Measurements from ENCODE around the gene ASTN2. TPM values are rescaled to one million over a fixed set of nuclear protein-coding genes. Genes with fewer than 3 reads are reported as not detected.

ASTN2 gene
- total and polyA plus RNA-seq, 9 of the 15 experiments (the other 6 are each of a cell fraction or from before 2014, with no cell fraction given) = 0.56 to 3.5 (median 1.9) TPM

- in situ Hi-C loops (cut with MboI) = loop anchor here (10.0 kb wide), 1 partner anchor 336 kb away; the partner anchor contains the start of gene PAPPA
Measured at GRCh38 chr9:116490321-116490720, 924.5 kb downstream of the ASTN2 start.

More at GRCh38 chr9:116490321-116490720, 924.5 kb downstream of the ASTN2 start:
- H4K20me1 ChIP-seq (replicated peaks; ENCODE audit: control insufficient read depth, insufficient read depth, low read length) = no peaks in the 10 kb centered on the region
- no peak for TF ChIP-seq VEZF1 (CRISPR knock-in tag; IDR thresholded peaks at IDR 0.05)
- 0 out of 2 replicates have a peak, but pooled peaks have one; percentile 42 for TF ChIP-seq ZNF583 (CRISPR knock-in tag; IDR thresholded peaks at IDR 0.05)
- TF ChIP-seq DMBX1 (CRISPR knock-in tag; IDR thresholded peaks at IDR 0.05; ENCODE audit: borderline replicate concordance) = peak; percentile 59; the same call in 1 of the 2 replicates
- TF ChIP-seq PTRF (tag; IDR thresholded peaks at IDR 0.05) = 0 out of 2 replicates have a peak, but pooled peaks have one; percentile 8
- TF ChIP-seq ATF3 (IDR thresholded peaks at IDR 0.05) = 0 out of 2 replicates have a peak, but pooled peaks have one; percentile 30
- TF ChIP-seq ATF3 (CRISPR knock-in tag; conservative IDR thresholded peaks at IDR 0.05) = no peak
- TF ChIP-seq TFAP4 (CRISPR knock-in tag; IDR thresholded peaks at IDR 0.05; ENCODE audit: borderline replicate concordance) = no peak
- TF ChIP-seq NR4A1 (CRISPR knock-in tag; IDR thresholded peaks at IDR 0.05) = 0 out of 2 replicates have a peak, but pooled peaks have one; percentile 11
- no peak for TF ChIP-seq NR4A1 (tag; IDR thresholded peaks at IDR 0.05)
- TF ChIP-seq SMAD4 (CRISPR knock-in tag; conservative IDR thresholded peaks at IDR 0.05) = 0 out of 2 replicates have a peak, but pooled peaks have one; percentile 45
- H3K4me1 ChIP-seq (replicated peaks in 1 of 2; ENCODE audit: control insufficient read depth in 2 of 2, insufficient read depth in 2 of 2, low read length in 2 of 2) = peaks cover 0 to 6% of the 10 kb centered on the region in 2 experiments; a peak in 2 of 5 replicates
- FAIRE-seq = no peak
- intact Hi-C loops (cut with micrococcal nuclease) = loop anchor here (2.0 to 10.0 kb wide), 4 partner anchors 68 to 898 kb away; no protein-coding TSS in a partner anchor
- H3K27me3 ChIP-seq (ENCODE audit: control insufficient read depth in 2 of 2, insufficient read depth in 2 of 2, low read length in 2 of 2) = no peaks in the 10 kb centered on the region
- no peaks in the 10 kb centered on the region for H3K9me3 ChIP-seq (replicated peaks; ENCODE audit: control insufficient read depth, insufficient read depth, low read depth, low read length)
- H3K9ac ChIP-seq (ENCODE audit: insufficient read depth in 1 of 2, low read depth in 2 of 2, low read length in 2 of 2) = no peak overlapping the region
- H3K9me1 ChIP-seq (ENCODE audit: control insufficient read depth, insufficient read depth, low read length) = no peaks in the 10 kb centered on the region
- H3K4me2 ChIP-seq (ENCODE audit: insufficient read depth, low read length) = no peak overlapping the region
- no peaks in the 10 kb centered on the region for H3K36me3 ChIP-seq (ENCODE audit: control insufficient read depth, insufficient read depth, low read length)
- H3K4me3 ChIP-seq = no peak overlapping the region
- H3K79me2 ChIP-seq (ENCODE audit: control insufficient read depth, insufficient read depth, low read length) = no peaks in the 10 kb centered on the region
- no peak overlapping the region for H2AFZ ChIP-seq (ENCODE audit: low read depth, low read length)
- H3K27ac ChIP-seq (ENCODE audit: extremely low read depth, low read depth, low read length) = no peak overlapping the region
- ATAC-seq = no peak
- CTCF ChIA-PET (ENCODE audit: low intra/inter-chr PET ratio) = interaction anchor here (0.6 to 1.3 kb wide), 2 partner anchors 71 to 338 kb away, joined by 4 read pairs; no protein-coding TSS in a partner anchor
- BruUV-seq (replicated peaks) = no TSS peak
- WGBS (ENCODE audit: insufficient coverage, low coverage, missing lambda C conversion rate) = 100% methylated on average over 1 of the region's 1 CpG
- no peak for DNase-seq (ENCODE audit: extremely low read depth in 1 of 4, low spot score in 3 of 4)
- POLR2A ChIA-PET = interaction anchor here (0.6 to 1.2 kb wide), 4 partner anchors 94 to 559 kb away, joined by 3 read pairs; no protein-coding TSS in a partner anchor

Data from K562 (cell line).